ACC112 (cell line): ENCODE data around the gene ARHGEF7.

Source experiments
- H2AFZ ChIP-seq: fragments of 200-600 bp; sonication (generic); one replicate; pipeline ENCODE4 v1.6.0; 2017; ENCODE audit warnings: antibody characterized with exemption, low read length; ENCODE audit not compliant: unreplicated experiment
- H3K27ac ChIP-seq: fragments of 200-600 bp; sonication (generic); 2 replicates; pipeline ENCODE4 v1.5.1; 2014; ENCODE audit warnings: low read depth, mild to moderate bottlenecking, antibody characterized with exemption, low read length, moderate library complexity
- H3K27me3 ChIP-seq: fragments of 200-600 bp; sonication (generic); 2 replicates; pipeline ENCODE4 v1.6.1; 2014; ENCODE audit warnings: mild to moderate bottlenecking, antibody characterized with exemption, low read length, moderate library complexity, mixed read lengths; ENCODE audit not compliant: insufficient read depth
- H3K36me3 ChIP-seq: fragments of 200-600 bp; sonication (generic); 2 replicates; pipeline ENCODE4 v1.6.1; 2016; ENCODE audit warnings: mild to moderate bottlenecking, antibody characterized with exemption, low read length, moderate library complexity, mixed read lengths; ENCODE audit not compliant: insufficient read depth
- H3K4me1 ChIP-seq: fragments of 200-600 bp; sonication (generic); one replicate; pipeline ENCODE4 v1.6.1; 2016; ENCODE audit warnings: low read length, mixed read lengths; ENCODE audit not compliant: insufficient read depth, unreplicated experiment, control insufficient read depth
- H3K4me3 ChIP-seq: fragments of 200-600 bp; sonication (generic); 2 replicates; pipeline ENCODE4 v1.5.1; 2014; ENCODE audit warnings: mild to moderate bottlenecking, low read depth, low read length
- H3K79me2 ChIP-seq: fragments of 200-600 bp; sonication (generic); one replicate; pipeline ENCODE4 v1.6.0; 2016; ENCODE audit warnings: low read length; ENCODE audit not compliant: control insufficient read depth, unreplicated experiment, insufficient read depth

Gene ARHGEF7

DNA sequence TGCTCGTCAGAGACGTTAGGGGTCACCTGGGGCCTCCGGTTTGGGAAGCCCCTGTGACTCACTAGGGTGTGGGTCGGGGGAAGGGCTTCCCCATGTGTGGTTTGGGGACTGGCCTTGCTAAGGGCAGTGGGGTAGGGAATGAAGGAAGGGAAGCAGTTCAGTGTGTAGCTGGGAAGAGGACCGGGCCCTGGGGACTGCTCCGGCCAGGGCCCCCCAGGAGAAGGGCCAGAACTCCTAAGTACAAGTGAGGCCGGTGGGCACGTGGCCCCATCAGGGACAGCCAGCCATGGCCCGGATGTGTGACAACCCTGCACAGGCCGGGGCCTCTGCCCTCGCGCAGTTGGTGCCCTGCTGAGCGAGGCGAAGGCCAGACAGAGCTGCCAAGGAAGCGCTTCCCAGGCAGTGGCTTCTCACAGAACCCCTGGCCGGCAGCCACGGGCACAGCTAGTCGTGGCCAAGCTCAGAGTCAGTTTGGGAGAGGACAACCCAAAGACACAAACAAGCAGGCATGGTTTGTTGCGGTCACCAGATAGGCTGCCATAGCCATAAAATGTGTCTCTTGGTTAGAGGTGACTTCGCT lies 231.1 kb downstream of the ARHGEF7 start:
- Histone ChIP-seq H3K36me3 (no peaks in the 10 kb centered on the region), H3K27me3 (no peaks in the 10 kb centered on the region)

DNA sequence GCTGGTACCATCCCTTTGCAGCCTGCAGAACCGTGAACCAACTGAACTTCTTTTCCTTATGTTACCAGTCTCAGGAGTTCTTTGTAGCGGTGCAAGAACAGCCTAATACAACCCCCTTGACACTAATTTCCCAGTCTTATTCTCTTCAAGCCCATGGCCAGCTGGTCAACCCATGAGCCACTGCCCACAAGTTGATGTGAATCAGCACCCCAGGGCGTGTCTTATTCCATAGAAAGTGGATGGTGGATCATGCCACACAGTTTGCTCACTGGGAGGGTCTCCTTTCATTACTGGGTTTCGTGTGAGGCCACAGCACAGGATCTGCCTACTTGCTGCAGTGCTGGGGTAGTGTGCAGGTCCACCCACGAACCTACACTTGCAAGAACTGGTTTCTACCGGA lies 232.3 kb downstream of the ARHGEF7 start:
- H3K79me2 ChIP-seq: no peaks in the 10 kb centered on the region
- no peak overlapping the region for H3K27ac ChIP-seq
- H3K36me3 ChIP-seq: no peaks in the 10 kb centered on the region
- no peaks in the 10 kb centered on the region for H3K4me1 ChIP-seq
- H3K4me3 ChIP-seq: no peak overlapping the region
- no peak overlapping the region for H2AFZ ChIP-seq
- H3K27me3 ChIP-seq: no peaks in the 10 kb centered on the region

More for the DNA sequence above, 231.1 kb downstream of the ARHGEF7 start:
- Histone ChIP-seq H3K4me3 (no peak overlapping the region), H2AFZ (no peak overlapping the region), H3K27ac (no peak overlapping the region), H3K79me2 (no peaks in the 10 kb centered on the region), H3K4me1 (no peaks in the 10 kb centered on the region)

DNA sequence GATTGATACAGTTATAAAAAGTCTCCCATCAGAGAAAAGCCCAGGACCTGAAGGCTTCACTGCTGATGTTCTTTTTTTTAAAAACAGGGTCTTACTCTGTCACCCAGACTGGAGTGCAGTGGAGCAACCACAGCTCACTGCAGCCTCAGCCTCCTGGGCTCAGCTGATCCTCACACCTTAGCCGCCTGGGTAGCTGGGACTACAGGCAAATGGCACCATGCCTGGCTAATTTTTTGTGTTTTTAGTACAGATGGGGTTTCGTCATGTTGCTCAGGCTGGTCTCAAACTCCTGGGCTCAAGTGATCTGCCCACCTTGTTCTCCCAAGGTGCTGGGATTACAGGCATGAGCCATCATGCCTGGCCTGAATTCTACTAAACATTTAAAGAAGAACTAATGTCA lies 238.4 kb downstream of the ARHGEF7 start:
- no peaks in the 10 kb centered on the region for H3K36me3 ChIP-seq
- H3K27ac ChIP-seq: no peak overlapping the region
- H2AFZ ChIP-seq: no peak overlapping the region
- peaks cover 12% of the 10 kb centered on the region for H3K27me3 ChIP-seq
- H3K79me2 ChIP-seq: no peaks in the 10 kb centered on the region
- no peaks in the 10 kb centered on the region for H3K4me1 ChIP-seq
- no peak overlapping the region for H3K4me3 ChIP-seq

DNA sequence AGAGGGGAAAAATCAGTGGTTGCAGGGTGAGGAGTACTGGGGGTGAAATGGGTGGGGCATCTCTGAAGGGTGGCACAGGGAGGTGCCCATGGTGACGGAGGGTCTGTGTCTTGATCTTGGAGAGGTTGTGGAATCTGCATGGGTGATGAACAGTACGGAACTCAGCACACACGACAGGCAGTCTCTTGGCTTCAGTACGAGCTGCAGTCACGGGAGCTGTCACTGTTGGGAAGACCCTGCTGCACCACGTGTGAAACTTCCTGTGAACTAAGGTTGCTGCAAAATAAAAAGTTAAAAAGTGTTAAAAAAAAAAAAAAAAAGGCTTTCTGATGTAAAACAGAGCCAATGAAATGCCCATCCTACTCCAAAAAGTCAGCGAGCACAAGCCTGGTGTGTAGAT lies 239.7 kb downstream of the ARHGEF7 start:
- Histone ChIP-seq H3K36me3 (no peaks in the 10 kb centered on the region), H3K27me3 (peaks cover 12% of the 10 kb centered on the region)

More for the DNA sequence above, 239.7 kb downstream of the ARHGEF7 start:
- H3K4me3 ChIP-seq: no peak overlapping the region
- H3K79me2 ChIP-seq: no peaks in the 10 kb centered on the region
- no peak overlapping the region for H3K27ac ChIP-seq
- H2AFZ ChIP-seq: no peak overlapping the region
- no peaks in the 10 kb centered on the region for H3K4me1 ChIP-seq
